Measurements from ENCODE around the gene HDAC4. TPM values are rescaled to one million over a fixed set of nuclear protein-coding genes. Genes with fewer than 3 reads are reported as not detected.
A peak's percentile ranks its signal among the peaks of the same experiment; 100 is the strongest.

Gene HDAC4
- total and polyA plus RNA-seq, 2 donors (not counting 1 experiment from before 2014, with no cell fraction given) = 13.5 to 46.0 TPM

GRCh38 chr2:239290618-239291474 lies 110.0 kb downstream of the HDAC4 start:
- no peak overlapping the region for H2AFZ ChIP-seq (ENCODE audit: insufficient read depth, low read depth, low read length, poor library complexity, severe bottlenecking)
- 93% methylated on average over 32 of the region's 39 CpGs for WGBS (ENCODE audit: insufficient coverage)
- peaks cover 0 to 5% (median 0%) of the 10 kb centered on the region in 3 donors for H3K9me3 ChIP-seq (ENCODE audit: control extremely low read depth in 1 of 3, control insufficient read depth in 2 of 3, insufficient read depth in 1 of 3, low read length in 2 of 3)
- ChIA-PET CTCF (no interaction called here), POLR2A (interaction anchor here (1.2 kb wide), 1 partner anchor 78 kb away, joined by 3 read pairs; no protein-coding TSS in a partner anchor)
- H3K4me1 ChIP-seq (ENCODE audit: control insufficient read depth in 2 of 2, insufficient read depth in 2 of 2, low read length in 2 of 2) = peaks cover 28 to 47% of the 10 kb centered on the region in 2 donors
- no peak for ATAC-seq (ENCODE audit: low read depth)
- H3K36me3 ChIP-seq (replicated peaks in 1 of 2; ENCODE audit: control extremely low read depth in 1 of 2, control insufficient read depth in 1 of 2, extremely low read depth in 1 of 2, insufficient read depth in 2 of 2, low read length in 1 of 2) = no peaks in the 10 kb centered on the region
- H3K27me3 ChIP-seq (replicated peaks in 1 of 4; ENCODE audit: control extremely low read depth in 1 of 4, control insufficient read depth in 3 of 4, insufficient read depth in 4 of 4, low read length in 3 of 4) = peaks cover 0 to 13% (median 0%) of the 10 kb centered on the region in 4 experiments
- peaks cover 52% of the 10 kb centered on the region for H4K20me1 ChIP-seq (ENCODE audit: control insufficient read depth, insufficient read depth, low read length, poor library complexity, severe bottlenecking)
- H3K9ac ChIP-seq (ENCODE audit: low read length) = no peak overlapping the region
- no peak overlapping the region for H3K27ac ChIP-seq (ENCODE audit: low read length in 2 of 2)
- intact Hi-C loops (cut with micrococcal nuclease) = loop anchor here (5.0 kb wide), 1 partner anchor 91 kb away; no protein-coding TSS in a partner anchor
- Mint-ChIP-seq H3K27me3 (peaks cover 13% of the 10 kb centered on the region), H3K27ac (no peak overlapping the region), H3K9me3 (ENCODE audit: insufficient read depth) (no peaks in the 10 kb centered on the region), H3K4me3 (no peak overlapping the region), H3K4me1 (peaks cover 57% of the 10 kb centered on the region)
- peaks cover 25% of the 10 kb centered on the region for H3K79me2 ChIP-seq (ENCODE audit: control insufficient read depth, insufficient read depth, low read length)
- H3K4me2 ChIP-seq (replicated peaks; ENCODE audit: low read depth, low read length, poor library complexity, severe bottlenecking) = no peak overlapping the region
- H3K4me3 ChIP-seq (ENCODE audit: control extremely low read depth in 1 of 5, extremely low read depth in 1 of 5, insufficient read depth in 1 of 5, low read depth in 2 of 5, low read length in 4 of 5) = no peak overlapping the region
- no peak for DNase-seq
- no peak for TF ChIP-seq CTCF (IDR thresholded peaks at IDR 0.05)
- TF ChIP-seq EZH2 (IDR thresholded peaks at IDR 0.05; ENCODE audit: borderline replicate concordance, insufficient read depth, low read depth, low read length, poor library complexity, severe bottlenecking) = no peak

DNA sequence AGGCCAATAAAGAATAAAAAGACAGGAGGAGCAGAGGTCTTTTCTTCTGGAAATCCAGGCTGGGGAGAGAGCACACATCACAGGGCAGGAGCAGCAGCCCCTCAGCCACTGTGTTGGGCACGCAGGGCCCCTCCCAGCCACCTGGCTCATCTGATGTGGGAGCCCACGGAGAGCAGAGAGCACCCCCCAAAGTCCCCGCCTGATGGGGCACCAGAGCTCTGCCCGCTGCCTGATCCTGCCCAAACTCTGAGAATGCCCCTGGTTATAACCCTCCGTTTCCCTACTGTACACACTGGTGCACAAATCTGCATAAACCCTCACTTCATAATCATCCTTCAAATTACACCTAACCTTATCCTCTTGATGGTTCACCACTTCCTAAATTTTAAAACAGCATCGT lies 111.3 kb downstream of the HDAC4 start:
- H3K36me3 ChIP-seq (replicated peaks in 1 of 2; ENCODE audit: control extremely low read depth in 1 of 2, control insufficient read depth in 1 of 2, extremely low read depth in 1 of 2, insufficient read depth in 2 of 2, low read length in 1 of 2) = no peaks in the 10 kb centered on the region
- H3K27me3 ChIP-seq (replicated peaks in 1 of 4; ENCODE audit: control extremely low read depth in 1 of 4, control insufficient read depth in 3 of 4, insufficient read depth in 4 of 4, low read length in 3 of 4) = peaks cover 0 to 22% (median 0%) of the 10 kb centered on the region in 4 experiments
- DNase-seq (no peak), ATAC-seq (ENCODE audit: low read depth) (no peak)
- H4K20me1 ChIP-seq (ENCODE audit: control insufficient read depth, insufficient read depth, low read length, poor library complexity, severe bottlenecking) = peaks cover 59% of the 10 kb centered on the region
- H3K4me2 ChIP-seq (replicated peaks; ENCODE audit: low read depth, low read length, poor library complexity, severe bottlenecking) = peak overlapping the region; percentile 23
- no peak overlapping the region for H3K4me3 ChIP-seq (ENCODE audit: control extremely low read depth in 1 of 5, extremely low read depth in 1 of 5, insufficient read depth in 1 of 5, low read depth in 2 of 5, low read length in 4 of 5)
- H2AFZ ChIP-seq (ENCODE audit: insufficient read depth, low read depth, low read length, poor library complexity, severe bottlenecking) = no peak overlapping the region
- H3K9ac ChIP-seq (ENCODE audit: low read length) = no peak overlapping the region
- no peaks in the 10 kb centered on the region for H3K9me3 Mint-ChIP-seq (ENCODE audit: insufficient read depth)
- H3K27ac Mint-ChIP-seq = no peak overlapping the region
- TF ChIP-seq EZH2 (IDR thresholded peaks at IDR 0.05; ENCODE audit: borderline replicate concordance, insufficient read depth, low read depth, low read length, poor library complexity, severe bottlenecking) (no peak), CTCF (IDR thresholded peaks at IDR 0.05) (no peak)
- H3K9me3 ChIP-seq (ENCODE audit: control extremely low read depth in 1 of 3, control insufficient read depth in 2 of 3, insufficient read depth in 1 of 3, low read length in 2 of 3) = peaks cover 0 to 5% (median 0%) of the 10 kb centered on the region in 3 donors
- no peak overlapping the region for H3K27ac ChIP-seq (ENCODE audit: low read length in 2 of 2)
- 34% methylated on average over 5 of the region's 6 CpGs for WGBS (ENCODE audit: insufficient coverage)
- POLR2A ChIA-PET = no interaction called here
- peaks cover 64% of the 10 kb centered on the region for H3K4me1 Mint-ChIP-seq
- intact Hi-C loops (cut with micrococcal nuclease) = no loop called here
- H3K4me1 ChIP-seq (ENCODE audit: control insufficient read depth in 2 of 2, insufficient read depth in 2 of 2, low read length in 2 of 2) = peaks cover 41 to 59% of the 10 kb centered on the region in 2 donors
- peaks cover 22% of the 10 kb centered on the region for H3K27me3 Mint-ChIP-seq
- peak overlapping the region; percentile 55 for H3K4me3 Mint-ChIP-seq
- H3K79me2 ChIP-seq (ENCODE audit: control insufficient read depth, insufficient read depth, low read length) = peaks cover 32% of the 10 kb centered on the region
- CTCF ChIA-PET = no interaction called here
